GM12891 (cell line): ENCODE measurements around the gene THSD4.

Source experiments
- POLR2A ChIP-seq: IDR thresholded peaks from 2 replicates; pipeline ENCODE4 v1.6.1; 2011; ENCODE audit warnings: low read depth, low read length, control low read depth
- POLR2AphosphoS5 ChIP-seq: IDR thresholded peaks from 2 replicates; pipeline ENCODE4 v1.6.1; 2011; ENCODE audit warnings: low read depth, low read length, control low read depth
- TAF1 ChIP-seq: IDR thresholded peaks from 2 replicates; pipeline ENCODE4 v1.6.1; 2011; ENCODE audit warnings: low read depth, low read length, control low read depth

DNA sequence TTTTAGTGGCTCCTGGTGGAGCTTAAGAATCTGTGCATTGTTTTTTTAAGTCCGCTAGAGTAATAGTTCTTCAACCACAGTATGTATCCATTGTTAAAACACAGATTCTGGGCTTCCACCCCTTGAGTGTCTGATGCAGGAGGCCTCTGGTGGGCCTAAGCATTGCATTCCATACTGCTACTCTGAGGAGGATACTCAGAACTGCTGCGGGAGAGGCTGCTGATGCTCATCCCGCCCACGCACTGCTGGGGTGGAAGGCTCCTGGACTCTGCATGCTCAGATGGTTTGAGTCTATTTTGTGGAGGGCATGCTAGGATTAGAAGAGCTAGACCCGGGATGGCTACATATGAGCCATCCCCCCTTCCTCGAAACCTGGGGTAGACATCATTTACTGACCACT is 74.4 kb downstream of the THSD4 start:
- TF ChIP-seq POLR2A (no peak), POLR2AphosphoS5 (no peak), TAF1 (no peak)
